Activated naive CD4-positive, alpha-beta T cell treated with Interleukin-2 at 50 U/mL for 16 hours (primary cell): ENCODE measurements around the gene PPCS.
"Not testable (repeated sequence)": the region's sequence is repeated elsewhere in the genome, so short reads cannot be mapped to it uniquely, and the experiment has no call there.

Source experiments
- DNase-seq: peaks from one replicate; pipeline ENCODE4 v3.0.0-alpha.2; 2020

Gene PPCS

DNA sequence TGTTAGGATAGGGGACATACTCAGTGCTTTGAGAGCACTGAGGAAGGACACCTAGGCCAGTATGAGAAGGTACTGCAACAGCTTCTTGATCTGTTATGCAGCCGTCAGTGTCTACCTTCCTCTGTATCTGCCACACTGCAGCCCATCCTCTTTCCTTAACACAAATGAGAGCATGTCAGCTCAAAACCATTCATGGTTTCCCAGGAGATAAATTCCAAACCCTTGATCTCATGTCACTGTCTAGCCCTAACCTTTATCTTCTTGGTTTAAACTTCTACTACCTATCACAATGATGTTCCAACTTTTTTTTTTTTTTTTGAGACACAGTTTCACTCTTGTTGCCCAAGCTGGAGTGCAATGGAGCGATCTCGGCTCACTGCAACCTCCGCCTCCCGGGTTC, 1.9 kb upstream of the PPCS start:
- no peak for DNase-seq

DNA sequence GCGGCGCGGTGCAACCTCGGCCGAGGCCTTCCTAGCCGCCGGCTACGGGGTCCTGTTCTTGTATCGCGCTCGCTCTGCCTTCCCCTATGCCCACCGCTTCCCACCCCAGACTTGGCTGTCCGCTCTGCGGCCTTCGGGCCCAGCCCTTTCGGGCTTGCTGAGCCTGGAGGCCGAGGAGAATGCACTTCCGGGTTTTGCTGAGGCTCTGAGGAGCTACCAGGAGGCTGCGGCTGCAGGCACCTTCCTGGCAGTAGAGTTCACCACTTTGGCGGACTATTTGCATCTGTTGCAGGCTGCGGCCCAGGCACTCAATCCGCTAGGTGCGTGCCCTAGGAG, 379 bp downstream of the PPCS start:
- peak; percentile 62 for DNase-seq

- no peak for DNase-seq
Measured at GRCh38 chr1:42461196-42461595, 4.9 kb downstream of the PPCS start.

DNA sequence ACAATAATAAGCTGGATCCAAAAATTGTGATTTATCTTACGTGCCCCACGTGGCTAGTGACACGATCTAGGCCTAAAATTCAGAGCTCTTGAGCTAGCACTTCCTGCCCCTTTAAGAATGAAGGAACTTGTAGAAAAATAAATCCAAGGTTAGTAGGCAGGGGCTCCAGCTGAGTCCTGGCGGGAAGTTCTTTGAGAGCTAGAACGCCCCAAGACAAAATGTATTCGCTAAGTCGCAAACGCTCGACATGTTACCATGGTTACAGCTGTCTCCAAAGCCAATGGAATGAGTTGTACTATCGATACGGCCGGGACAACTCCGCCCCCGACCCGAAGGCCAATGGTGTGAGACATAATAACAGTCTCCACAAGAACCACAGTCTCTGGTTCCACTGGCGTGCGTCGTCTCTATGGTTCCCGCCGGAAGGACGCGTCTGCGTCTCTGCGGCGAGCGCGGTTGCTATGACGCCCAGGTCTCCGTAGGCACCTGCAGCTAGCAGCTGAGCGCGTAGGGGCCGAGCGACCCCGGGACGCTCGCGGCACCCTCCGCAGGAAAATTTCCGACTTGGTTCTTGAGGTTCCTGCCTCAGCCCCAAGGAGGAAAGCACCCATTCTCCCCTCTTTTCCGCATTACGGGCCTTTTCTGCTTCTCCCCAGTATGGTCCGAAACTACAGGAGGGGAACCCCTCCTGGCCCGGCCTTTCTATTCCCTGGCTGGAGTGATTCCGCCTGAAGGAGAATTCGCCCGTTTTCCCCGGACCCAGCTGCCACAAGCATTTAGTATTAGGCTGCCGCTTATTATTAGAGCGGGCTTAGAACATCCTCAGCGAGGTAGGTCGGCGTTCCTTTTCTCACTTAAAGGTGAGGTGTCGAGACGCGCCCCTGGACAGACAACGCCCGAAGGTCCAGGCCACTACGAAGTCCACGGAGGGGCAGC, 6.8 kb downstream of the PPCS start, which contains the start of gene CCDC30:
CCDC30 (plus strand) TSS at position 459 of the 936 bp plus-strand sequence. CDS start 17,266 bp downstream, outside the sequence.
- peak; percentile 96 for DNase-seq

DNA sequence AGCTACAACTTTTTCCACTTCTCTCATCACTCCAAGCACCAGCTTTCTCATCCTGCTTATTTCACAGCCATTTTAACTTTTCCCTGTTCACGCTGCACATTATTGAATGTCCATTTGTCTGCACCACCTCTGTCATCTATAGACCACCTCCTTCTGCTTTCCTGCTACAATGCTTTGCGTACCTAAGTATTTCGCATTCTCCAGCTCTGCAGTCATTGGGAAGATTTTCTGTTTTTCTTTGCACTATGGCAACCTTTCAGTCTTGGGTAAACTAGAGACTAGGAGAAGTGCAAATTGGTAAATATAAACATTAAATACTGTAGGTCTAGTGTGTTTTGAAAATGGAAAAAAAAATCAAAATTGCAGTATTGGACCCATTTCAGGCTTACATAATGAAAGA, 7.6 kb downstream of the PPCS start:
- DNase-seq = no peak

GRCh38 chr1:42466030-42466429, 9.7 kb downstream of the PPCS start:
- DNase-seq = no peak

- DNase-seq = no peak
Measured at GRCh38 chr1:42469727-42470126, 13.4 kb downstream of the PPCS start.

- DNase-seq = no peak
Measured at GRCh38 chr1:42476605-42477004, 20.3 kb downstream of the PPCS start.

- DNase-seq = not testable (repeated sequence)
Measured at GRCh38 chr1:42477354-42477753, 21.0 kb downstream of the PPCS start.

DNA sequence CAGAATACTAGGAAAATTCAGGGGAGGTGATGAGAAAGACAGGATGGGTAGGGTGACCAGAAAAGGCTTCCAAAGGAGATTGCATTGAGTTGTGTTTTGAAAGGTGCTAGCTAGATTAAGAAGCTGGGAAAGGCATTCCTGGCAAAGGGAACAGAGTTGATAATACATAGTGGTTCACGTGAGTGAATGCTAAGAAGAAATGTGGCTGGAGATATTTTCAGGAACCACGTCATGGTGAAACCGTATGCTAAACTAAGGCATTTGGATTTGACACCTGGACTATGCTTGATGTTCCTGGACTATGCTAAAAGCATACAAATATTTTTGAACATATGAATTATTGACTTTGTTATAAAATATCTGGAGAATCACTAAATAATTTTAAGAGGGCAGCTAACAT, 21.4 kb downstream of the PPCS start:
- no peak for DNase-seq

DNA sequence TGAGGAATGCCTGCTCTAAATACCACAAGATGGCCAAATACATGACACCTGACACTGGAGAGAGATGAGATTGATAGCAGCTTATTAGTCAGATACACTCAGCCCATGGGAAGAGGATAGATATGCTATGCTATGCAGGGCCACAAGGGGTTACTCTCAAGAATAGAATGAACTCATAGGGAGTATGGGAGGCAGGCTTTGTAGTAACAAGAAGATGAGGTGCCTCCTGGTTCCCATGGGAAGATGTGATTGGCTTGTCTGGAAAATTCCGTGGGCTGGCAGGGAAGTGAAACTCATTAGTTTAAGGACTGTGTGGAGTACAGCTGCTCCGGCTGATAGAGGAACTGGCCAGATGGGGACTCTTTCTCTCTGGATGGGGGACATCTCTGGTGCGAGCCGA, 23.3 kb downstream of the PPCS start:
- DNase-seq = no peak

DNA sequence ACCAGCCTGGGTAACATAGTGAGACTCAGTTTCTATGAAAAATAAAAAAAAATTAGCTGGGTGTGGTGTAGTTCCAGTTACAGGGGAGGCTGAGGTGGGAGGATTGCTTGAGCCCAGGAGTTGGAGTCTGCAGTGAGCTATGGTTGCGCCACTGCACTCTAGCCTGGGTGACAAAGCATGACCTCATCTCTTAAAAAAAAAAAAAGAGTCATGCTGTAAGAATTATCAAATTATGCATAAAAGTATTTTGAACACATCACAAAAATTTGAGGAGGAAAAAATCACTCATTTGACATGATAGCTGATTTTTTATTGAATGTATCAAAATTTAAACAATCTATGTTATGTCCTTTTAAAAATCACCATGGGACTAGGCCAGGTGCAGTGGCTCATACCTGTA, 24.6 kb downstream of the PPCS start:
- no peak for DNase-seq

DNA sequence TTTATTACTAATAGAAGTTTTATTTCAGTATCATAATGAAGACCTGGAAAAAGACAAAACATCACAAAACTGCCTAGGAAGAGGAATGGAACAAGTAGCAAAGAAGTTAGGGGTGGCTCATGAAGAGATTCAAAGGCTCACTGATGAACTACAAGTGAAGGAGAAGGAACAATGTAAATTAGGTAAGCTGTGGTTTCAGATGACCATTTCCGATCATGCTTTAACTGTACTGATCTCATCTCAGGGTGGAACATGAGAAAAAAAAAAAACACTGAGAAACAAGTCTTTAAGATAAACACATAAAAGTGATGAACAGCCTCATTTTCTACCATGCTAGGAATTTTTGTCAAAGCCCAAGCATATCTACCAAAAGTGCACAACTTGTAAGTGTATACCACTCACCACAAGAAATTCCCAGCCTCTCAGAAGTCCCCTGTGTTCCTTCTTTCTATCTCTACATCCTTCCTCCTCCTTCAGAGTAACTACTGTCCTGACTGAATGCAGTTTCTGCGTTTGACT, 26.4 kb downstream of the PPCS start:
- DNase-seq = no peak

- DNase-seq = no peak
Measured at GRCh38 chr1:42484382-42484781, 28.0 kb downstream of the PPCS start.

DNA sequence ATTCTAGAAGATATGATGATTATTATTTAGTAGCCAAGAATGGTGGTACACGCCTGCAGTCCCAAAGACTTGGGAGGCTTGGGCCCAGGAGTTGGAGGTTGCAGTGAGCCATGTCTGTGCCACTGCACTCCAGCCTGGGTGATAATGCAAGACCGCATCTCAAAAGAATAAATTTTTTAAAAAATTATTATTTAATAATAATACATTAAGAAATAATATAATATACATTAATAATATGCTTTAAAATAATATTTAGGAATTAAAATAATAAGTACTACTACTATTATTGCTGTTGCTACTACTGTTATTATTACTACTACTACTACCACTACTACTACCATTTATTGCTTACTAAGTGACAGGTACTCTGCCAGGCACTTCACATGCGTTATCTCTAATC, 33.9 kb downstream of the PPCS start:
- no peak for DNase-seq

- DNase-seq = not testable (repeated sequence)
Measured at GRCh38 chr1:42502031-42502430, 45.7 kb downstream of the PPCS start.

DNA sequence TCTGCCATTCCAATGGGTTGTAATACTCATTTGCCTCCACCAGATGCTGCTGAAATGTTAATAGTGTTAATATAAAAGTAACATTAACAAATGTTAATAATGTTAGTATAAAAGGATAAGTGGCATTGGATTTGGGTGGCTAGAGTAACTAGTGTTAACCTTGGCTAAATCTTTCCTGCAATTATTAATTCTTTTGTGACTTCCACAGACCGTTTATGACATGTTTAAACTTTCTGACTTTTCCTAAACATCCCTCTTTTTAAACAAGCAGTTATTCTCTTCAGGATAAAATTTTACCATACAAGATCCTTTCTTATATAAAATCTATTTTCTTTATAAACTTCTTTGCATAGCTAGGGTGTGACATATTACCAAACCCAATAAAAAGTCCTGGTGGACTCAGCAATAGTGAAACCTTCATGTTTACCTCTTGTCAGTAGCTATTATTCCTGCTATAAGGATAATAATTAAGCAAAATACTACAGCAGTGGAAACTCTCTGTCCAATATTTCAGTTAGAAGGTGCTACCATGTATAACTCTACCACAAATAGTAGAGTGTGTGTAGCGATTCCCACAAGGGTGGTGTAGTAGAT, 48.3 kb downstream of the PPCS start:
- DNase-seq = no peak

GRCh38 chr1:42506576-42506975, 50.2 kb downstream of the PPCS start:
- no peak for DNase-seq
